Stimulated activated CD8-positive, alpha-beta memory T cell treated with anti-CD3 and anti-CD28 coated beads, Interleukin-4, amount 100 ng/mL, for 24 hours (primary cell): ENCODE data around the gene FBXO8.

Experiments
- DNase-seq: peaks from one replicate; pipeline ENCODE4 v3.0.0-alpha.2; 2020; ENCODE audit warnings: low read depth

The FBXO8 gene

GRCh38 chr4:174244441-174244840, 39.0 kb downstream of the FBXO8 start:
- DNase-seq: no peak

- no peak for DNase-seq
These were observed 42.3 kb downstream of the FBXO8 start for GRCh38 chr4:174241162-174241561.

- DNase-seq: no peak
These were observed 47.1 kb downstream of the FBXO8 start for GRCh38 chr4:174236359-174236758.

- DNase-seq: no peak
These were observed 52.8 kb downstream of the FBXO8 start for GRCh38 chr4:174230680-174231079.

- no peak for DNase-seq
These were observed 53.3 kb downstream of the FBXO8 start for GRCh38 chr4:174230148-174230547.

- no peak for DNase-seq
These were observed 54.5 kb downstream of the FBXO8 start for GRCh38 chr4:174228988-174229387.

- DNase-seq: no peak
These were observed 58.0 kb downstream of the FBXO8 start for GRCh38 chr4:174225349-174226049.

GRCh38 chr4:174224550-174224949, 58.9 kb downstream of the FBXO8 start:
- no peak for DNase-seq

- DNase-seq: no peak
These were observed 61.1 kb downstream of the FBXO8 start for GRCh38 chr4:174222266-174222872.

- DNase-seq: no peak
These were observed 65.2 kb downstream of the FBXO8 start for GRCh38 chr4:174218127-174218790.

- no peak for DNase-seq
These were observed 66.0 kb downstream of the FBXO8 start for GRCh38 chr4:174217273-174218126.

- DNase-seq: no peak
These were observed 66.6 kb downstream of the FBXO8 start for GRCh38 chr4:174216799-174217272.

- DNase-seq: no peak
These were observed 67.3 kb downstream of the FBXO8 start for GRCh38 chr4:174215961-174216680.

GRCh38 chr4:174215057-174215456, 68.4 kb downstream of the FBXO8 start:
- no peak for DNase-seq

GRCh38 chr4:174214101-174214878, 69.2 kb downstream of the FBXO8 start:
- DNase-seq: no peak

GRCh38 chr4:174213731-174214100, 69.8 kb downstream of the FBXO8 start:
- no peak for DNase-seq

- DNase-seq: no peak
These were observed 71.4 kb downstream of the FBXO8 start for GRCh38 chr4:174212061-174212460.

GRCh38 chr4:174211622-174212044, 71.8 kb downstream of the FBXO8 start:
- no peak for DNase-seq

- no peak for DNase-seq
These were observed 72.4 kb downstream of the FBXO8 start for GRCh38 chr4:174210952-174211490.

- DNase-seq: no peak
These were observed 73.1 kb downstream of the FBXO8 start for GRCh38 chr4:174210354-174210753.

GRCh38 chr4:174209341-174209740, 74.1 kb downstream of the FBXO8 start:
- DNase-seq: no peak
